Measurements from ENCODE around the gene CALCOCO1.
"Not testable (repeated sequence)": the region's sequence is repeated elsewhere in the genome, so short reads cannot be mapped to it uniquely, and the experiment has no call there.

DNA sequence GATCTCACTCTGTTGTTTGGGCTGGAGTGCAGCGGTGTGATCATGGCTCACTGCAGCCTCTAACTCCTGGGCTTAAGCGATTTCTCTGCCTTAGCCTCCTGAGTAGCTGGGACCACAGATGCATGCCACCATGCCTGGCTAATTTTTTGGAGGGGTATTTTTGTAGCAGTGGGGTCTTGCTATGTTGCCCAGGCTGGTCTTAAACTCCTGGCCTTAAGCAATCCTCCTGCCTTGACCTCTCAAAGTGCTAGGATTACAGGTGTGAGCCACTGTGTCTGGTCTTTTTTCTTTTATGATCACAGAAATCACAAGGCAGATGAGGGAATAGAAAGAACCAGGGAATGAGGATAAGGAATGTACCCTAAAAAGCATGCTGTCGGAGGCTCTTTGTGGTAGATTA is 35.5 kb upstream of the CALCOCO1 start:
- TF ChIP-seq, protein P1, sequence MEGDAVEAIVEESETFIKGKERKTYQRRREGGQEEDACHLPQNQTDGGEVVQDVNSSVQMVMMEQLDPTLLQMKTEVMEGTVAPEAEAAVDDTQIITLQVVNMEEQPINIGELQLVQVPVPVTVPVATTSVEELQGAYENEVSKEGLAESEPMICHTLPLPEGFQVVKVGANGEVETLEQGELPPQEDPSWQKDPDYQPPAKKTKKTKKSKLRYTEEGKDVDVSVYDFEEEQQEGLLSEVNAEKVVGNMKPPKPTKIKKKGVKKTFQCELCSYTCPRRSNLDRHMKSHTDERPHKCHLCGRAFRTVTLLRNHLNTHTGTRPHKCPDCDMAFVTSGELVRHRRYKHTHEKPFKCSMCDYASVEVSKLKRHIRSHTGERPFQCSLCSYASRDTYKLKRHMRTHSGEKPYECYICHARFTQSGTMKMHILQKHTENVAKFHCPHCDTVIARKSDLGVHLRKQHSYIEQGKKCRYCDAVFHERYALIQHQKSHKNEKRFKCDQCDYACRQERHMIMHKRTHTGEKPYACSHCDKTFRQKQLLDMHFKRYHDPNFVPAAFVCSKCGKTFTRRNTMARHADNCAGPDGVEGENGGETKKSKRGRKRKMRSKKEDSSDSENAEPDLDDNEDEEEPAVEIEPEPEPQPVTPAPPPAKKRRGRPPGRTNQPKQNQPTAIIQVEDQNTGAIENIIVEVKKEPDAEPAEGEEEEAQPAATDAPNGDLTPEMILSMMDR (IDR thresholded peaks at IDR 0.05): not testable (repeated sequence)
- TF ChIP-seq POLR2A, POLR2AphosphoS5, EP300 (IDR thresholded peaks at IDR 0.05): not testable (repeated sequence)

Data from sigmoid colon (tissue), 4 donors.